Stimulated activated CD4-positive, alpha-beta T cell treated with anti-CD3 and anti-CD28 coated beads, Interleukin-2, amount 100 ng/mL, for 4 hours (primary cell): Measurements from ENCODE around the gene SOX13.
A peak's percentile ranks its signal among the peaks of the same experiment; 100 is the strongest.

ENCODE experiments used
- DNase-seq: peaks from one replicate; pipeline ENCODE4 v3.0.0-alpha.2; 2020; ENCODE audit warnings: low read depth

SOX13 gene

GRCh38 chr1:204154568-204155255 is 81.8 kb downstream of the SOX13 start:
- no peak for DNase-seq

- DNase-seq: no peak
Observed at GRCh38 chr1:204155881-204156280, 83.0 kb downstream of the SOX13 start.

GRCh38 chr1:204157962-204158361 is 85.0 kb downstream of the SOX13 start:
- DNase-seq: no peak

- DNase-seq: no peak
Observed at GRCh38 chr1:204161609-204162493, 88.9 kb downstream of the SOX13 start.

DNA sequence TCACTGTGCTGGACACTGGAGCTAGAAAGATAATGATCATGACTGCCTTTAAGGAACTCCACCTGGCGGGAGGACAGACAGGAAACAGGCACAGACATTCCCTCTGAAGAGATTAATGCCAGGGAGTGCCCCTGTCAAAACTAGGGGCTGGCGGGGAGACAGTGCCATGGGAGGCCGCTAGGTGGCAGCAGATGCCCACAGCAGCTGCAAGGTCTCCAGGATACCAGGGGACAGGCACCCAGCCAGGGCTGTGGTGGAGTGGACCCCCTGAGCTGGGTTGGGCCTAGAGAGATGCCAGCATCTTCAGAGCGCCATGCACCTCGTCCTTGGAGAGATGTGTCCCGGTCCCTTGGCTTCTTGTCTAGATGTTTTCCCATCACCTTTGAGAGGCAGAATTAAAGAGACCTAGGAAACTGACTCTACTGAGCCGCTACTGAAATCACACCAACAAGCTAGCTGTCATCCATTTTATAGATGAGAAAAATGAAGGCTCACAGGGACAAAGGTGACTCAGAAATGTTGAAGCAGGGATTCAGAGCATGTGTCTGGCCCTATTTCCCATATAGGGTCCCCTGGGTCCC is 89.7 kb downstream of the SOX13 start:
- peak; percentile 66 for DNase-seq

- DNase-seq: no peak
Observed at GRCh38 chr1:204166219-204166618, 93.3 kb downstream of the SOX13 start, which contains the start of gene REN. Gene REN, minus strand, starts transcription at chr1:204166337. Its CDS starts 44 bp downstream, at chr1:204166293.

DNA sequence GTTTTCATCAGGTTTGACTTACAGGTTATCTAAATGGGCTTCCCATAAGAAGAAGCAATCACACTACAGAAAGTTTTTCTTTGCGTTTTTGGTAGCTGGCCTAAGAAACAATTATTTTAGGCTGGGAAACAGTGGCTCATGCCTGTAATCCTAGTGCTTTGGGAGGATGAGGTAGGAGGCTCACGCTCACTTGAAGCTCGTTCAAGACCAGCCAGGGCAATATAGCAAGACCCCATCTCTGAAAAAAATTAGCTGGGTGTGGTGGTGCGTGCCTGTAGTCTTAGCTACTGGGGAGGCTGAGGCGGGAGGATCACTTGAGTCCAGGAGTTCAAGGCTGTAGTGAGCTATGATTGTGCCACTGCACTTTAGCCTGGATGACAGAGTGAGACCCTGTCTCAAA is 94.8 kb downstream of the SOX13 start:
- no peak for DNase-seq

- no peak for DNase-seq
Observed at GRCh38 chr1:204169858-204170257, 96.9 kb downstream of the SOX13 start.

- no peak for DNase-seq
Observed at GRCh38 chr1:204170494-204171155, 97.7 kb downstream of the SOX13 start.

GRCh38 chr1:204171751-204172178 is 98.8 kb downstream of the SOX13 start:
- DNase-seq: no peak

GRCh38 chr1:204172404-204173029 is 99.6 kb downstream of the SOX13 start:
- no peak for DNase-seq

DNA sequence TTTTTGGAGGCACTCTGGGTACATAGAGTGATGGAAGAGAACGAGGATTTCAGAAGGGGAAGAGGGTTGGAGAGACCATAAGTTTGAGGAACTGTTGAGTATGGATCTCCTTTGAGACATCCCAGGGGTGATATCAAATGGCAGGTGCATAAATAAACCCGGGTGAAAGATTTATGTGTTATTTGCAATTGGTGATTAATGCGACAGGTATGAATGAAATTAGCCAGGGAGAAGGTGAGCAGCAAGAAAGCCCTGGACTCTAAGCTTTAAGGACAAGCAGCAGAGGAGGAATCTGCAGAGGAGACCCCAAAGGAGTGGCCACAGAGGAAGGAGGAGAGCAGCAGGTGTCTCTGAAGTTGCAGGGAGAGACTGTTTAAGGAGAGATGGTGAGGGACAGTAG is 102.0 kb downstream of the SOX13 start:
- no peak for DNase-seq

DNA sequence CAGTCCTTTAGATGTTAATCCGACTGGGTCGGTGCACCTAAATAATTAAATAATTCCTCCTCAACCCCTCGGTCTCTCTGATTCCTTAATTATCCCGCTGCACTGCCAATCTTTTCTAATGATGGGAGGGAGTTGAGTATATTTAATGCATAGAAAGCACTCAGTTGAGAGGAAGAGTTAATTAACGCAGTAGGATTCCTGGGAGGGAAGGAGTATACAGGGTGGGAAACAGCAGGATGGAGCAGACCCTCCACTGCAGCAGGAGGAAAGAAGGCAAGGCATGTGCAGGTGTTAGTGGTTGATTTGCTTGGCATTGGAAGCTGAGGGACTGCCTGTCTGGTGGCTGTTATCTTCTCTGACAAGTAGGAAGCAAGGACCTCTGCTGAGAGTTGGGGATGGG is 103.1 kb downstream of the SOX13 start:
- DNase-seq: no peak

DNA sequence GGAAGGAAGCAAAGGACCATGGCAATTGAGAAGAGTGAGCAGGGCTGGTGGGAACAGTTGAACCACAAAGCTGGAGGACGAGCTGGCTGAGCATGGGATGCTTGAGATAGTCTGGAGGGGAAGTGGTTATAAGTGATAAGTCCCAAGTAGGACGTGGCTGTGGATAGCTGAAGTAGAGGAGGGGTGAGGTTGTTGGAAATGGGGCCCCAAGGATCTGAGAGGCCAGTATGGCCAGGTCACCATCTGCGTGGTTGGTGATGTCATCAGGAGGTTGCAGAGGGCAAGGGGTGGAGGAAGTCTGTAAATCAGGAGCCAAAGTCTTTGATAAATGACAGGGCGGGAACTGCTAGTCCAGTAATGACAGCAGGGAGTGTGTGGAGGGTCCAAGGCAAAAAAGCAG is 104.2 kb downstream of the SOX13 start:
- DNase-seq: no peak
